ENCODE results near the gene OR10S1. TPM values are rescaled to one million over a fixed set of nuclear protein-coding genes. Genes with fewer than 3 reads are reported as not detected.

Gene OR10S1
- total RNA-seq, 1 donor from 2014 or later = not detected

- Mint-ChIP-seq H3K27me3 (peaks cover 3% of the 10 kb centered on the region), H3K4me3 (ENCODE audit: low read depth) (no peak overlapping the region), H3K4me1 (ENCODE audit: low read depth) (peaks cover 5% of the 10 kb centered on the region), H3K9me3 (ENCODE audit: low read depth) (peaks cover 4% of the 10 kb centered on the region), H3K36me3 (ENCODE audit: insufficient read depth) (no peaks in the 10 kb centered on the region), H3K27ac (no peak overlapping the region)
- no peak for DNase-seq (ENCODE audit: low spot score, unreplicated experiment)
- no peak for TF ChIP-seq CTCF (IDR thresholded peaks at IDR 0.05; ENCODE audit: unreplicated experiment)
These were observed 616 bp downstream of the OR10S1 start for GRCh38 chr11:123976770-123977560.

- Mint-ChIP-seq H3K36me3 (ENCODE audit: insufficient read depth) (no peaks in the 10 kb centered on the region), H3K4me3 (ENCODE audit: low read depth) (no peak overlapping the region), H3K4me1 (ENCODE audit: low read depth) (no peaks in the 10 kb centered on the region), H3K9me3 (ENCODE audit: low read depth) (peaks cover 3% of the 10 kb centered on the region), H3K27ac (no peak overlapping the region), H3K27me3 (peaks cover 3% of the 10 kb centered on the region)
- no peak for DNase-seq (ENCODE audit: low spot score, unreplicated experiment)
- TF ChIP-seq CTCF (IDR thresholded peaks at IDR 0.05; ENCODE audit: unreplicated experiment) = no peak
These were observed 3.8 kb downstream of the OR10S1 start for GRCh38 chr11:123973816-123974215.

- no peak for DNase-seq (ENCODE audit: low spot score, unreplicated experiment)
- H3K4me1 Mint-ChIP-seq (ENCODE audit: low read depth) = peaks cover 7% of the 10 kb centered on the region
- TF ChIP-seq CTCF (IDR thresholded peaks at IDR 0.05; ENCODE audit: unreplicated experiment) = no peak
- H3K9me3 Mint-ChIP-seq (ENCODE audit: low read depth) = peaks cover 27% of the 10 kb centered on the region
- H3K4me3 Mint-ChIP-seq (ENCODE audit: low read depth) = no peak overlapping the region
- peaks cover 2% of the 10 kb centered on the region for H3K36me3 Mint-ChIP-seq (ENCODE audit: insufficient read depth)
- no peaks in the 10 kb centered on the region for H3K27me3 Mint-ChIP-seq
- no peak overlapping the region for H3K27ac Mint-ChIP-seq
These were observed 20.8 kb downstream of the OR10S1 start for GRCh38 chr11:123956752-123957151.

- Mint-ChIP-seq H3K36me3 (ENCODE audit: insufficient read depth) (no peaks in the 10 kb centered on the region), H3K9me3 (ENCODE audit: low read depth) (no peaks in the 10 kb centered on the region), H3K4me3 (ENCODE audit: low read depth) (no peak overlapping the region), H3K27ac (no peak overlapping the region), H3K27me3 (no peaks in the 10 kb centered on the region), H3K4me1 (ENCODE audit: low read depth) (peaks cover 30% of the 10 kb centered on the region)
- DNase-seq (ENCODE audit: low spot score, unreplicated experiment) = no peak
- no peak for TF ChIP-seq CTCF (IDR thresholded peaks at IDR 0.05; ENCODE audit: unreplicated experiment)
These were observed 32.4 kb downstream of the OR10S1 start for GRCh38 chr11:123945132-123945531.

DNA sequence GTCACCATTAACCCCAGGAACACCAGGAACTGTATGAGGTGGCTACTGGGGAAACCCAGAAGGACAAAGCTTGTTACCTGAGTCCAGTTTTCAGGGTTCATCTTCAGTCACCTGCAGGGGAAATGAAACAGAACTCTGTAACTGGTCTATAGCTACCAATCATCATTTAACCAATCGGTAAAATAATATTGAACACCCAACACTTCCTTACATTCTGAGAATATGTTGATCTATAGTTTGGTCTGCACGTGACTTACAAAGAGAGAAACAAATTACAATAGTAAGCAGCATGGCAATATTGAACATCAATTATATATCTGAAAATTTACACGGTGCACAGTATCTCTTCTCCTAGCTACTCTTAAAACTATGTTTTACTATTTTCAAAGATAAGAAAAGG lies 33.8 kb downstream of the OR10S1 start, which contains the start of gene OR6T1:
Gene OR6T1, minus strand, starts transcription at position 101 of the 400 bp plus-strand sequence. Its CDS starts 0 bp downstream, at position 101.
- H3K27me3 Mint-ChIP-seq = no peaks in the 10 kb centered on the region
- no peak for TF ChIP-seq CTCF (IDR thresholded peaks at IDR 0.05; ENCODE audit: unreplicated experiment)
- H3K4me1 Mint-ChIP-seq (ENCODE audit: low read depth) = peaks cover 21% of the 10 kb centered on the region
- H3K27ac Mint-ChIP-seq = no peak within 1 kb of the TSS
- DNase-seq (ENCODE audit: low spot score, unreplicated experiment) = no peak
- no peaks in the 10 kb centered on the region for H3K36me3 Mint-ChIP-seq (ENCODE audit: insufficient read depth)
- H3K9me3 Mint-ChIP-seq (ENCODE audit: low read depth) = no peaks in the 10 kb centered on the region
- H3K4me3 Mint-ChIP-seq (ENCODE audit: low read depth) = no peak within 1 kb of the TSS

Data from progenitor cell of endocrine pancreas (in vitro differentiated cells).